GM18867 (cell line): ENCODE results near the gene CYP2C9.

Experiments
- ATAC-seq: cut with Tn5 transposase; IDR thresholded peaks from one replicate; pipeline ENCODE4 v1.9.1; 2021; ENCODE audit warnings: mild to moderate bottlenecking, moderate library complexity; ENCODE audit not compliant: unreplicated experiment

CYP2C9 gene

DNA sequence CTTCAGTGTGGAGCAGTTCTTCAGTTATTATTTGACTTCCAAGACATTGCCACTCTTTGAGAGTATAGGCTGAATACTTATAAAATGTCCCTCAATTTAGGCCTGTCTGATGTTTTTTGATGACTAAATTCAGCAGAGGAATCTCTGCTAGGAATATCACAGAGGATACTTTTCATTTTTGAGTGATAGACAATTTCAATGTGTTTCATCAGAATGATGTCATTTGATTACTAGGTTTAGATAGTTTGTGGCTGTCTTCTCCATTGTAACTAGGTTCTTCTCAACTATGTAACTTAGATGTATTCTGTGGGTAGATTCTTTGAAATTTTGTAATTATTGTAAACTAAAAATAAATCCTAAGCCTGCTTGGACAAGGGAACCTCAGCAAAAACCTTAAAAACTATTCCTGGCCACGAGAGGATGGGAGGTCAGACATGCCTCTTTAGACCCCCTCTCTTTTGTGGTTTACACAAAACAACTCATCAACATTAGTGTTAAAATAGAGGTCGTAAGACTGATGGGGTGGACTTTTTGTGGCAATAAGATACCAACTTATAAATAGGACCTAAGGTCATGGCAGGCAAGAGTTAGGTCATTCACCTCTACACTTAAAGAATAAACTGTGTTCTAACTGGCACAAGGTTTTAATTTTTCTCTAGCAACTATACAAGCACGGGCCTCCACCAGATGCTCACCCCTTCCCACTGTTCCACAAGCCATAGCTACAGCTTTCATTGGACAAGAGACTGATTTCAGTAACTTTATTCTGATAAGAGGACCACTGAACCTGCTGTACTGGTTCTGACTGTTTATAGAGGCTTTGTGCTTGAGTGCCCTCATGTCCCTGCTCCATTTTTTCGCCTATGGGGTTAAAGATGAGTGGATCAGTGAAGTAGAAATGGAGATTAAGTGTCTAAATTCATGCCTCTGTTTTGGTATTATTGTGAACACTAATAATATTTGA lies 97.2 kb downstream of the CYP2C9 start:
- no peak for ATAC-seq

- ATAC-seq: no peak
Measured at GRCh38 chr10:95039281-95039680, 100.8 kb downstream of the CYP2C9 start.
